ENCODE measurements around the gene ZSCAN9. TPM values are rescaled to one million over a fixed set of nuclear protein-coding genes. Genes with fewer than 3 reads are reported as not detected.
A peak's percentile ranks its signal among the peaks of the same experiment; 100 is the strongest.

Gene ZSCAN9
- total RNA-seq, 1 donor, result 6.7 TPM

GRCh38 chr6:28269492-28269891 is 44.4 kb downstream of the ZSCAN9 start:
- Histone ChIP-seq H3K9me3 (ENCODE audit: low read depth, low read length) (no peaks in the 10 kb centered on the region), H3K4me1 (ENCODE audit: insufficient read depth, low read length) (peaks cover 13% of the 10 kb centered on the region), H3K4me3 (ENCODE audit: low read length) (no peak overlapping the region), H3K27me3 (ENCODE audit: insufficient read depth, low read length) (no peaks in the 10 kb centered on the region)

- H3K9me3 ChIP-seq (ENCODE audit: low read depth, low read length), result no peaks in the 10 kb centered on the region
- peaks cover 4% of the 10 kb centered on the region for H3K4me1 ChIP-seq (ENCODE audit: insufficient read depth, low read length)
- H3K4me3 ChIP-seq (ENCODE audit: low read length), result no peak overlapping the region
- no peaks in the 10 kb centered on the region for H3K27me3 ChIP-seq (ENCODE audit: insufficient read depth, low read length)
Measured at GRCh38 chr6:28274888-28275287, 49.8 kb downstream of the ZSCAN9 start.

DNA sequence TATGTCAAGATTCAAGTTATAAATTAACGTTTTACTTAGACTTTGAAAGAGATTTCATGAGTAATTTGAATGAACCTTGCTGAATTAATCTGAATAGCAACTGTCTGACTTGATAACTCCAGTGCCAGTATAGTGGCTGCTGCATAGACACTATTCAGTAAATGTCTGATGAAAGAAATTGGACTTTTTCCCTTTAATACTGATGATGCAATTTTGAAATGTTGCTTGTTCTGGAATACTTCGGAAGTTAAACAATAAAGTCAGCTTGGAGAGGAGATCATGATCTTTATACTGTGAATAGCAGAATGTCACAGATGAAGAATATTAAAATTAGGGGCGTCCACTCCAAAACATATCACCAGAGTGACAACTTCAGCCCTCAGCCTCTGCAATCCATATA is 52.7 kb downstream of the ZSCAN9 start:
- peaks cover 16% of the 10 kb centered on the region for H3K4me1 ChIP-seq (ENCODE audit: insufficient read depth, low read length)
- no peaks in the 10 kb centered on the region for H3K9me3 ChIP-seq (ENCODE audit: low read depth, low read length)
- peaks cover 9% of the 10 kb centered on the region for H3K27me3 ChIP-seq (ENCODE audit: insufficient read depth, low read length)
- H3K4me3 ChIP-seq (ENCODE audit: low read length), result no peak overlapping the region

GRCh38 chr6:28280595-28281287 is 55.7 kb downstream of the ZSCAN9 start:
- no peak overlapping the region for H3K4me3 ChIP-seq (ENCODE audit: low read length)
- peaks cover 14% of the 10 kb centered on the region for H3K27me3 ChIP-seq (ENCODE audit: insufficient read depth, low read length)
- no peaks in the 10 kb centered on the region for H3K9me3 ChIP-seq (ENCODE audit: low read depth, low read length)
- H3K4me1 ChIP-seq (ENCODE audit: insufficient read depth, low read length), result peaks cover 12% of the 10 kb centered on the region

DNA sequence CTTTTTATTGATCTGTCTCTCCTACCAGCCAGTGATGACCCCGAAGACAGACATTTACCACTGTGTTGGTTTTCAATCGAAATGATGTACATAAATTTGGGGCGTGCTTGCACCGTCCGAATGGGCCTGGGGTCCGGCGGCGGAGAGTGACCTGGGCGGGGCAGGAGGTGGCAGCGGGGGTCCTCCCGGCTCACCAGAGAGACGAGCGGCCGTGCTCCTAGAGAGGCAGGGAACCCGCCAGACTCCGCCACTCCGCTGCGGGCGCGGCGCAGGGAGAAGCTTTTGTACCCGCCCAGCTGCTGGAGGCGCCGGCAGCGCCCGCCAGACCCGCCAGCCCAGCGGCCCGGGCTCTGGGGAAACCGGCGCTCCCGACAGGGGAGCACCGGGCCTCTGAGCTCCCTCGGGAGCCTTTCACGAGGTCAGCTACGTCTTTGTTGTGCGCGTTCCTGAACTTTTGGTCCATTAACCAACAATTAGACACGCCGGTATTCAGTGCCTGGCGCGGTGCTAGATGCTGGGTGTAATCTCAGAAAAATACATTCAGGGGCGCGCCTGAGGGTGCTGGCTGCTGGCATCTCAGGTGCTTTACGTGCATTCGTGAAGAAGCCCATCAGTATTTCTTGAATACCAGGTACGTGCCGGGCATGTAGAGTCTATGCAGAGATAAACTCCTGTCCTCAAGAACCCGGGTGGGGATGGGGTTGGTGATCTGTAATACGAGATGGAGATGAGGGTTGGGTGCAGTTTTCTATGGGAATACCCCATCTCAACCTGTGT is 56.4 kb downstream of the ZSCAN9 start, which contains the start of gene PGBD1:
TSS of gene PGBD1 (plus strand) at position 285 of the 777 bp plus-strand sequence. CDS start 2,242 bp downstream, outside the sequence.
- H3K9me3 ChIP-seq (ENCODE audit: low read depth, low read length), result no peaks in the 10 kb centered on the region
- peaks cover 12% of the 10 kb centered on the region for H3K4me1 ChIP-seq (ENCODE audit: insufficient read depth, low read length)
- H3K27me3 ChIP-seq (ENCODE audit: insufficient read depth, low read length), result peaks cover 14% of the 10 kb centered on the region
- H3K4me3 ChIP-seq (ENCODE audit: low read length), result peak within 1 kb of the TSS; percentile 31

GRCh38 chr6:28282926-28283325 is 57.9 kb downstream of the ZSCAN9 start:
- peaks cover 17% of the 10 kb centered on the region for H3K27me3 ChIP-seq (ENCODE audit: insufficient read depth, low read length)
- peaks cover 12% of the 10 kb centered on the region for H3K4me1 ChIP-seq (ENCODE audit: insufficient read depth, low read length)
- no peaks in the 10 kb centered on the region for H3K9me3 ChIP-seq (ENCODE audit: low read depth, low read length)
- no peak overlapping the region for H3K4me3 ChIP-seq (ENCODE audit: low read length)

Other genes with a start within 250 kb of the ZSCAN9 start
- 2.1 TPM for gene ZNF165, start 144.7 kb upstream of the ZSCAN9 start, total RNA-seq
- 10.2 TPM for gene ZSCAN16, start 100.7 kb upstream of the ZSCAN9 start, total RNA-seq
- 22.6 TPM for gene ZKSCAN8, start 83.4 kb upstream of the ZSCAN9 start, total RNA-seq
- gene ZKSCAN4, start 27.0 kb downstream of the ZSCAN9 start, total RNA-seq, result 0.84 TPM
- 0.21 TPM for gene NKAPL, start 34.0 kb downstream of the ZSCAN9 start, total RNA-seq
- 12.4 TPM for gene ZSCAN26, start 41.9 kb downstream of the ZSCAN9 start, total RNA-seq
- 0.52 TPM for gene PGBD1, start 56.3 kb downstream of the ZSCAN9 start, total RNA-seq
- gene ZSCAN31, start 110.9 kb downstream of the ZSCAN9 start, total RNA-seq, result 1.3 TPM
- gene ZKSCAN3, start 124.7 kb downstream of the ZSCAN9 start, total RNA-seq, result 0.52 TPM
- gene ZSCAN12, start 174.5 kb downstream of the ZSCAN9 start, total RNA-seq, result 4.6 TPM
- gene ZSCAN23, start 218.2 kb downstream of the ZSCAN9 start, total RNA-seq, result 0.73 TPM